Heart left ventricle (tissue), 16 donors: ENCODE measurements around the gene YY1. TPM values are rescaled to one million over a fixed set of nuclear protein-coding genes. Genes with fewer than 3 reads are reported as not detected.
"Not testable (repeated sequence)": the region's sequence is repeated elsewhere in the genome, so short reads cannot be mapped to it uniquely, and the experiment has no call there.

ENCODE experiments used
- ATAC-seq, 4 donors: fragments of 200-7000 bp; cut with Tn5 transposase; one replicate each; pipeline ENCODE4 v1.9.1; 2020 to 2022; ENCODE audit warnings: moderate library complexity in 4 of 4, mild to moderate bottlenecking in 3 of 4, moderate number of reproducible peaks in 1 of 4
- DNase-seq, 5 donors: peaks; one replicate each; pipeline ENCODE4 v3.0.0-alpha.2; 2020
- H3K27ac ChIP-seq, 12 donors: fragments of 200-600 bp; sonication (generic) in 4 of 12; one replicate each; pipeline versions ENCODE4 v1.5.0 to v1.8.0; 2016 to 2022; ENCODE audit warnings: mild to moderate bottlenecking in 2 of 12
- H3K27me3 ChIP-seq, 9 donors: fragments of 200-600 bp; sonication (generic) in 2 of 9; one replicate each; pipeline versions ENCODE4 v1.5.1 to v1.8.0; 2016 to 2022; ENCODE audit warnings: mild to moderate bottlenecking in 3 of 9
- H3K36me3 ChIP-seq, 9 donors: fragments of 200-600 bp; sonication (generic) in 2 of 9; one replicate each; pipeline versions ENCODE4 v1.5.0 to v1.8.0; 2018 to 2022; ENCODE audit warnings: mild to moderate bottlenecking in 2 of 9
- H3K4me1 ChIP-seq, 12 donors: fragments of 200-600 bp; sonication (generic) in 4 of 12; one replicate each; pipeline versions ENCODE4 v1.5.0 to v1.8.0; 2016 to 2022; ENCODE audit warnings: mild to moderate bottlenecking in 3 of 12
- H3K4me3 ChIP-seq, 12 donors: fragments of 200-600 bp; sonication (generic) in 4 of 12; one replicate each; pipeline versions ENCODE4 v1.5.0 to v1.8.0; 2017 to 2022; ENCODE audit warnings: mild to moderate bottlenecking in 9 of 12, moderate library complexity in 4 of 12
- H3K9me3 ChIP-seq, 12 donors: fragments of 200-600 bp; sonication (generic) in 4 of 12; one replicate each; pipeline versions ENCODE4 v1.5.0 to v1.8.0; 2016 to 2022; ENCODE audit warnings: mild to moderate bottlenecking in 1 of 12
- POLR2A ChIP-seq, 2 donors: fragments of 450-650 bp; IDR thresholded peaks; one replicate each; pipeline ENCODE4 v1.6.1; 2017; ENCODE audit warnings: antibody characterized with exemption in 2 of 2, mild to moderate bottlenecking in 2 of 2, moderate library complexity in 2 of 2
- WGBS, 4 donors: extraction: QIAGEN DNeasy Blood & Tissue Kit in 2 of 4; methylation state at CpG; one replicate each; pipeline versions ENCODE4 v1.1.5 to v1.1.7; 2013 to 2018; 5-methylcytosine and 5-hydroxymethylcytosine counted together
- intact Hi-C, 10 donors: fragments of 100-400 bp; cut with DNase I; formaldehyde crosslinking; loops; one replicate each; pipeline versions ENCODE4 v1.11.1 to v1.14.2; 2022
- polyA plus RNA-seq, 2 donors: library from polyadenylated mRNA; stranded (reverse); fragments of 200-250 nt; gene quantifications; one replicate each; pipeline ENCODE4 v1.2.3, GENCODE V29; 2013
- total RNA-seq, 9 donors: library from RNA; depleted of rRNA in 2 of 9; stranded (reverse); fragments of >200 nt in 2 of 9; fragmentation: NEBNext Ultra II Directional in 3 of 9; extraction: Animal tissue kit (Norgen Biotek cat#: 25700) in 3 of 9; gene quantifications; one replicate each; pipeline versions ENCODE4 v1.1.0 to v1.2.4, GENCODE V29; 2016 to 2023
- TF ChIP-seq, protein P1 (sequence below), 12 donors: fragments of 200-600 bp; sonication (generic) in 4 of 12; IDR thresholded peaks; one replicate each; pipeline versions ENCODE4 v1.5.0 to v1.8.0; 2018 to 2022; ENCODE audit warnings: antibody characterized with exemption in 12 of 12, mild to moderate bottlenecking in 5 of 12
- donor health status: ischemic (EF 13 %, LVEDD 7.1; RV severe dilation, severe dysfunction).
- donor health status: healthy with polysubstance abuse.
- donor health status: DM: no; HTN: yes; CAD: no.
- donor health status: DM: no; HTN: no; CAD: no.
- donor health status: ischemic (EF 25% LVEDD 6.9; RV normal size, moderate dysfunction).
- donor health status: ischemic (EF 25% LVEDD 5.7; RV mildly dilated, moderate dysfunction).
- donor health status: healthy.
- donor health status: DM: yes; HTN: yes; CAD: no.
- donor health status: ischemic (EF 35%, LVEDD 5.7; RV mildly dilated, moderate dysfunction).
- donor health status: nonischemic (EF 11% LVEDD 7.7; RV severe dilation, severe dysfunction).
- donor health status: DM: yes; HTN: yes; CAD: no.
- donor health status: PGD.
- donor health status: ischemic (EF 29% LVEDD 5.4; RV normal size, mild dysfunction).
- donor health status: nonischemic (EF 23%, LVEDD 6.1; RV moderate dilation, normal function).

Gene YY1
- total and polyA plus RNA-seq, 11 donors = 18.4 to 59.7 (median 45.1) TPM

- H3K9me3 ChIP-seq = no peaks in the 10 kb centered on the region
- 88 to 94% (median 91%) methylated on average over 2 of the region's 2 CpGs for WGBS, 4 donors
These were observed 56.0 kb downstream of the YY1 start for GRCh38 chr14:100294963-100295330.

GRCh38 chr14:100295376-100296105 lies 56.6 kb downstream of the YY1 start:
- 90 to 94% (median 91%) methylated on average over 13 to 16 of the region's 16 CpGs for WGBS, 4 donors
- intact Hi-C loops = no loop called here
- H3K9me3 ChIP-seq = no peaks in the 10 kb centered on the region
- peaks cover 0 to 31% (median 13%) of the 10 kb centered on the region in 9 donors for H3K36me3 ChIP-seq
- ATAC-seq (no peak), DNase-seq (peak in 3 of 5 donors; percentile 4 to 19 (median 19))
- TF ChIP-seq, protein P1, sequence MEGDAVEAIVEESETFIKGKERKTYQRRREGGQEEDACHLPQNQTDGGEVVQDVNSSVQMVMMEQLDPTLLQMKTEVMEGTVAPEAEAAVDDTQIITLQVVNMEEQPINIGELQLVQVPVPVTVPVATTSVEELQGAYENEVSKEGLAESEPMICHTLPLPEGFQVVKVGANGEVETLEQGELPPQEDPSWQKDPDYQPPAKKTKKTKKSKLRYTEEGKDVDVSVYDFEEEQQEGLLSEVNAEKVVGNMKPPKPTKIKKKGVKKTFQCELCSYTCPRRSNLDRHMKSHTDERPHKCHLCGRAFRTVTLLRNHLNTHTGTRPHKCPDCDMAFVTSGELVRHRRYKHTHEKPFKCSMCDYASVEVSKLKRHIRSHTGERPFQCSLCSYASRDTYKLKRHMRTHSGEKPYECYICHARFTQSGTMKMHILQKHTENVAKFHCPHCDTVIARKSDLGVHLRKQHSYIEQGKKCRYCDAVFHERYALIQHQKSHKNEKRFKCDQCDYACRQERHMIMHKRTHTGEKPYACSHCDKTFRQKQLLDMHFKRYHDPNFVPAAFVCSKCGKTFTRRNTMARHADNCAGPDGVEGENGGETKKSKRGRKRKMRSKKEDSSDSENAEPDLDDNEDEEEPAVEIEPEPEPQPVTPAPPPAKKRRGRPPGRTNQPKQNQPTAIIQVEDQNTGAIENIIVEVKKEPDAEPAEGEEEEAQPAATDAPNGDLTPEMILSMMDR (IDR thresholded peaks at IDR 0.05) = no peak
- TF ChIP-seq POLR2A (IDR thresholded peaks at IDR 0.05) = no peak
- H3K27me3 ChIP-seq = no peaks in the 10 kb centered on the region
- peaks cover 0 to 50% (median 28%) of the 10 kb centered on the region in 12 donors for H3K4me1 ChIP-seq
- peak overlapping the region in 3 of 12 donors; percentile 19 to 85 (median 29) for H3K27ac ChIP-seq
- H3K4me3 ChIP-seq = no peak overlapping the region

More at GRCh38 chr14:100294963-100295330, 56.0 kb downstream of the YY1 start:
- Histone ChIP-seq H3K4me3 (no peak overlapping the region), H3K27me3 (no peaks in the 10 kb centered on the region), H3K4me1 (peaks cover 0 to 55% (median 28%) of the 10 kb centered on the region in 12 donors), H3K36me3 (peaks cover 0 to 31% (median 13%) of the 10 kb centered on the region in 9 donors), H3K27ac (peak overlapping the region in 5 of 12 donors; percentile 7 to 29 (median 19))
- TF ChIP-seq POLR2A (IDR thresholded peaks at IDR 0.05) = no peak
- TF ChIP-seq, protein P1 (IDR thresholded peaks at IDR 0.05) = no peak
- DNase-seq = peak in 2 of 5 donors; percentile 26 to 40
- intact Hi-C loops = no loop called here
- no peak for ATAC-seq

- TF ChIP-seq POLR2A (IDR thresholded peaks at IDR 0.05) = no peak
- TF ChIP-seq, protein P1 (IDR thresholded peaks at IDR 0.05) = no peak
- DNase-seq (peak in 2 of 5 donors; percentile 23 to 25), ATAC-seq (no peak)
- intact Hi-C loops = no loop called here
- 83 to 86% (median 85%) methylated on average over 9 of the region's 9 CpGs for WGBS, 4 donors
- H3K9me3 ChIP-seq = no peaks in the 10 kb centered on the region
- H3K36me3 ChIP-seq = peaks cover 0 to 26% (median 13%) of the 10 kb centered on the region in 9 donors
- no peak overlapping the region for H3K4me3 ChIP-seq
- peaks cover 0 to 50% (median 28%) of the 10 kb centered on the region in 12 donors for H3K4me1 ChIP-seq
- no peaks in the 10 kb centered on the region for H3K27me3 ChIP-seq
- H3K27ac ChIP-seq = peak overlapping the region in 3 of 12 donors; percentile 65 to 85 (median 77)
These were observed 57.2 kb downstream of the YY1 start for GRCh38 chr14:100296106-100296651.

GRCh38 chr14:100296729-100297128 lies 57.8 kb downstream of the YY1 start:
- H3K27me3 ChIP-seq, intact Hi-C loops, H3K9me3 ChIP-seq, ATAC-seq: not testable (repeated sequence)
- peak overlapping the region in 11 of 12 donors; percentile 53 to 88 (median 72) for H3K27ac ChIP-seq
- peak in 3 of 5 donors; percentile 13 to 30 (median 28) for DNase-seq
- peak overlapping the region in 4 of 12 donors; percentile 4 to 29 (median 18) for H3K4me3 ChIP-seq
- H3K4me1 ChIP-seq = peaks cover 0 to 50% (median 28%) of the 10 kb centered on the region in 12 donors
- 82 to 89% (median 86%) methylated on average over 11 of the region's 11 CpGs for WGBS, 4 donors
- H3K36me3 ChIP-seq = peaks cover 0 to 20% (median 9%) of the 10 kb centered on the region in 9 donors
